K562 (cell line): ENCODE measurements around the gene DBX1. TPM values are rescaled to one million over a fixed set of nuclear protein-coding genes. Genes with fewer than 3 reads are reported as not detected.
A peak's percentile ranks its signal among the peaks of the same experiment; 100 is the strongest.

ENCODE experiments used
- ATAC-seq: fragments of 200-7000 bp; cut with Tn5 transposase; 3 replicates; pipeline ENCODE4 v1.9.1; 2020; ENCODE audit warnings: moderate library complexity
- BruUV-seq: library from RNA; stranded (reverse); fragments of 400-500 nt; replicated peaks from 2 replicates; lab custom pipeline; 2021; lab: Mats Ljungman, UMichigan
- CTCF ChIA-PET: fragments of 300-600 bp; formaldehyde crosslinking; extraction: SDS; loops from one replicate; lab custom pipeline; 2021; ENCODE audit warnings: low intra/inter-chr PET ratio; lab: Yijun Ruan, JAX
- POLR2A ChIA-PET: fragments of 300-600, 350-650 bp; sonication (Branson Sonifier 250); formaldehyde crosslinking; extraction: SDS; loops from one replicate; lab custom pipeline; 2021; ENCODE audit warnings: antibody characterized with exemption, inconsistent platforms; lab: Yijun Ruan, JAX
- DNase-seq, 4 experiments: peaks; one replicate each; pipeline versions ENCODE4 v3.0.0 to v3.0.0-alpha.2; 2011 to 2018; ENCODE audit warnings: low spot score in 3 of 4, mixed read lengths in 3 of 4; ENCODE audit errors: extremely low read depth in 1 of 4
- FAIRE-seq: peaks from 2 replicates; lab custom pipeline; 2011; peaks lifted over from hg19 to GRCh38; lab: Jason Lieb, UNC
- H2AFZ ChIP-seq: 2 replicates; pipeline ENCODE4 v1.6.0; 2011; ENCODE audit warnings: low read depth, low read length, control low read depth, inconsistent platforms
- H3K27ac ChIP-seq: fragments of 200-600 bp; 3 replicates; pipeline ENCODE4 v1.8.0; 2011; ENCODE audit warnings: low read depth, mild to moderate bottlenecking, control low read depth, inconsistent platforms, low read length, moderate library complexity, mixed read lengths; ENCODE audit errors: extremely low read depth
- H3K27me3 ChIP-seq, 2 experiments: fragments of 300-600 bp in 1 of 2; 2 replicates in 1 of 2; 3 replicates in 1 of 2; pipeline versions ENCODE4 v1.6.0 to v1.8.0; 2011; ENCODE audit warnings: inconsistent platforms in 2 of 2, low read length in 2 of 2, mild to moderate bottlenecking in 1 of 2, mixed read lengths in 1 of 2, moderate library complexity in 1 of 2; ENCODE audit not compliant: control insufficient read depth in 2 of 2, insufficient read depth in 2 of 2
- H3K36me3 ChIP-seq: fragments of 300-600 bp; 3 replicates; pipeline ENCODE4 v1.8.0; 2011; ENCODE audit warnings: mild to moderate bottlenecking, low read length, inconsistent platforms; ENCODE audit not compliant: control insufficient read depth, insufficient read depth
- H3K4me1 ChIP-seq, 2 experiments: fragments of 200-600 bp in 1 of 2; replicated peaks in 1 of 2; 2 replicates in 1 of 2; 3 replicates in 1 of 2; pipeline versions ENCODE4 v1.5.1 to v1.8.0; 2011; ENCODE audit warnings: inconsistent platforms in 2 of 2, low read length in 2 of 2, mild to moderate bottlenecking in 1 of 2, mixed read lengths in 1 of 2, moderate library complexity in 1 of 2; ENCODE audit not compliant: control insufficient read depth in 2 of 2, insufficient read depth in 2 of 2
- H3K4me2 ChIP-seq: 2 replicates; pipeline ENCODE4 v1.6.1; 2011; ENCODE audit warnings: low read length, control low read depth, inconsistent platforms, mixed read lengths; ENCODE audit not compliant: insufficient read depth
- H3K4me3 ChIP-seq: fragments of 200-600 bp; sonication (generic), shearing (Covaris generic); 2 replicates; pipeline ENCODE4 v1.5.1; 2016; ENCODE audit warnings: control low read depth, inconsistent platforms
- H3K79me2 ChIP-seq: fragments of 200-600 bp; 3 replicates; pipeline ENCODE4 v1.8.0; 2011; ENCODE audit warnings: low read length, inconsistent platforms; ENCODE audit not compliant: control insufficient read depth, insufficient read depth
- H3K9ac ChIP-seq, 2 experiments: 2 replicates each; pipeline versions ENCODE4 v1.6.0 to v1.6.1; 2011; ENCODE audit warnings: low read depth in 2 of 2, low read length in 2 of 2, control low read depth in 1 of 2, inconsistent platforms in 1 of 2, mild to moderate bottlenecking in 1 of 2, mixed read lengths in 1 of 2; ENCODE audit not compliant: insufficient read depth in 1 of 2
- H3K9me1 ChIP-seq: one replicate; pipeline ENCODE4 v1.6.0; 2011; ENCODE audit warnings: inconsistent platforms, mild to moderate bottlenecking, low read length, moderate library complexity; ENCODE audit not compliant: control insufficient read depth, insufficient read depth
- H3K9me3 ChIP-seq: replicated peaks from 2 replicates; pipeline ENCODE4 v1.5.1; 2011; ENCODE audit warnings: low read depth, low read length, inconsistent platforms; ENCODE audit not compliant: control insufficient read depth, insufficient read depth
- H4K20me1 ChIP-seq: replicated peaks from 2 replicates; pipeline ENCODE4 v1.6.1; 2011; ENCODE audit warnings: low read length, inconsistent platforms, mixed read lengths; ENCODE audit not compliant: control insufficient read depth, insufficient read depth
- C11orf30 ChIP-seq: fragments of 450-650 bp; IDR thresholded peaks from 2 replicates; pipeline ENCODE4 v1.6.1; 2016; ENCODE audit warnings: low read depth, mild to moderate bottlenecking
- CTBP1 ChIP-seq: fragments of 450-650 bp; IDR thresholded peaks from 2 replicates; pipeline ENCODE4 v1.6.1; 2016; ENCODE audit warnings: borderline replicate concordance
- EP300 ChIP-seq: IDR thresholded peaks from 2 replicates; pipeline ENCODE4 v1.6.1; 2012; ENCODE audit warnings: low read length, improper control_type of control experiment
- GABPA ChIP-seq: fragments of 200-800 bp; sonication (Bioruptor generic); conservative IDR thresholded peaks from 2 replicates; pipeline ENCODE4 v1.6.1; 2016; ENCODE audit warnings: low read depth, missing genetic modification characterization, missing compliant biosample characterization
- L3MBTL2 ChIP-seq: fragments of 450-650 bp; IDR thresholded peaks from 2 replicates; pipeline ENCODE4 v1.6.1; 2016; ENCODE audit warnings: mild to moderate bottlenecking, moderate library complexity
- NFE2 ChIP-seq: IDR thresholded peaks from 2 replicates; pipeline ENCODE4 v1.6.1; 2014; ENCODE audit warnings: antibody characterized with exemption, low read depth
- NR2C2 ChIP-seq, 2 experiments: fragments of 200-800 bp in 1 of 2; sonication (Bioruptor generic) in 1 of 2; sonication (generic) in 1 of 2; formaldehyde crosslinking in 1 of 2; IDR thresholded peaks; 2 replicates each; pipeline versions ENCODE4 v1.6.1 to v1.8.0; 2016 to 2022; ENCODE audit warnings: mild to moderate bottlenecking in 1 of 2, missing compliant biosample characterization in 1 of 2, missing genetic modification characterization in 1 of 2, missing genetic modification reagents in 1 of 2
- RBFOX2 ChIP-seq: fragments of 200-400 bp; formaldehyde crosslinking; IDR thresholded peaks from 2 replicates; pipeline ENCODE4 v1.6.1; 2017; ENCODE audit warnings: low read depth, mild to moderate bottlenecking, low read length, moderate library complexity
- ZBTB7A ChIP-seq: IDR thresholded peaks from 2 replicates; pipeline ENCODE4 v1.6.1; 2011; ENCODE audit warnings: low read depth, mild to moderate bottlenecking, low read length, moderate library complexity, borderline replicate concordance; ENCODE audit not compliant: control insufficient read depth
- ZNF76 ChIP-seq: fragments of 250-450 bp; sonication (Bioruptor Pico); IDR thresholded peaks from 2 replicates; pipeline ENCODE4 v1.4.0; 2020; ENCODE audit warnings: mild to moderate bottlenecking, moderate library complexity, borderline replicate concordance
- WGBS: fragments of 100-300 bp; shearing (Covaris generic); methylation state at CpG from one replicate; pipeline ENCODE4 v1.1.6; 2016; ENCODE audit warnings: low coverage, mixed read lengths; ENCODE audit not compliant: insufficient coverage; ENCODE audit errors: missing lambda C conversion rate; 5-methylcytosine and 5-hydroxymethylcytosine counted together
- in situ Hi-C: fragments of 300-500 bp; cut with MboI; formaldehyde crosslinking; loops from 4 replicates; pipeline ENCODE4 v1.15.0; 2018; ENCODE audit warnings: inconsistent platforms, mixed read lengths
- intact Hi-C: fragments of 100-400 bp; cut with micrococcal nuclease; formaldehyde crosslinking; loops from 2 replicates; pipeline ENCODE4 v1.14.2; 2022
- polyA plus RNA-seq, 8 experiments: library from polyadenylated mRNA; depleted of rRNA in 4 of 8; stranded (reverse) in 5 of 8; unstranded in 3 of 8; fragments of >200 nt; fragmentation: Nextera tagmentation in 2 of 8; fragmentation: Illumina TruSeq in 1 of 8; extraction: Ambion mirVana in 2 of 8; extraction: Trizol in 1 of 8; gene quantifications; 2 replicates each; pipeline versions ENCODE4 v1.2.1 to v1.2.3, GENCODE V29; 2011 to 2014; ENCODE audit warnings: inconsistent platforms in 1 of 8, missing spikeins in 1 of 8
- total RNA-seq, 7 experiments: library from RNA; depleted of rRNA in 6 of 7; stranded (reverse); fragments of >200 nt in 6 of 7; fragmentation: Illumina TruSeq in 2 of 7; extraction: Trizol in 2 of 7; gene quantifications; 2 replicates each; pipeline versions ENCODE4 v1.2.1 to v1.2.3, GENCODE V29; 2011 to 2021; ENCODE audit warnings: low replicate concordance in 1 of 7
- TF ChIP-seq, protein P1 (sequence below): fragments of 200-800 bp; sonication (Bioruptor generic); IDR thresholded peaks from 2 replicates; pipeline ENCODE4 v1.6.1; 2017; ENCODE audit warnings: missing genetic modification characterization, missing compliant biosample characterization

Gene DBX1
- total and polyA plus RNA-seq, 9 of the 15 experiments (the other 6 are each of a cell fraction or from before 2014, with no cell fraction given) = not detected

DNA sequence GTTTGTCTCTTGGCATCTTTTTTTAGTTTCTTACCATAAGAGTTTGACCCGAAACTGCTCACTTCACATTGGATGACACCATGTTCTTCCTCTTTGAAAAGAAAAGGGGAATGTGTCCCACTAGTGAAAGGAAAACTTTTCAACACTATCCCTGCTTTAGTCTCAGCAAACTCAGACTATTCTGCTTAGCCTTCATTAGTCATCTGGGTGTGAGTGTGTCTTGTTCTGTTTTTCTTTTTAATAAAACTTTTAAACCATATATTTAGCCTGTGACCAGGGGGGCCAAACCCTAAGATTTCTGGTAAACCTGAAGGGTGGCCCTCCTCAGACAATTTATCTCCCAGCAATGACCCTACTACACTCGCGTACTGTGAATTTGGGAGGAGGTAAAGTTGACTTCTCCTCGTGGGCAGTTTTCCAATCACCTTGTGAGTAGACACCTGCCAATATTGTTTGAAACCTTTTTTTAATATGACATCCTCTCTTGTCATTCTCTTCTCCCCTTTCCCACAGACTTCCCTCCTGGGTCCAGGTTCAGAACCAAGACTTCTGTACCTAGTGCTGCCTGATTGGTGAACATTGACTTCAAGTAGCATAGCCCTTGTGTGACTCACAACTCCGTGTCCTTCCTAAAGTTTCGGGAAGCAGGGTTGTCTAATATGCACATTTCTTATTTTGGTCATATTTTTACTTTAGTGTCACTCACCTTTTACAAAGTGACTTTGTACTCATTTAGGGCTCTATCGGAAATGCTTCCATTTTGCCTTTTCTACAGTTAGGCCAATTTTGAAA is 39.9 kb downstream of the DBX1 start:
- Histone ChIP-seq H3K9ac (no peak overlapping the region), H3K9me3 (no peaks in the 10 kb centered on the region), H3K36me3 (no peaks in the 10 kb centered on the region), H2AFZ (no peak overlapping the region), H3K27me3 (peaks cover 0 to 6% of the 10 kb centered on the region in 2 experiments; a peak in 2 of 5 replicates), H3K4me1 (peaks cover 3 to 13% of the 10 kb centered on the region in 2 experiments; a peak in 4 of 5 replicates), H3K79me2 (no peaks in the 10 kb centered on the region), H3K9me1 (no peaks in the 10 kb centered on the region), H3K4me2 (no peak overlapping the region), H3K4me3 (no peak overlapping the region), H3K27ac (no peak overlapping the region), H4K20me1 (no peaks in the 10 kb centered on the region)
- WGBS = 34% methylated on average over 7 of the region's 7 CpGs
- FAIRE-seq (no peak), DNase-seq (no peak), ATAC-seq (no peak)
- POLR2A ChIA-PET = no interaction called here
- intact Hi-C loops (no loop called here), in situ Hi-C loops (loop anchor here (5.0 to 10.0 kb wide), 2 partner anchors 173 to 494 kb away; no protein-coding TSS in a partner anchor)
- CTCF ChIA-PET = no interaction called here
- TF ChIP-seq ZNF76 = no peak
- BruUV-seq = no TSS peak

DNA sequence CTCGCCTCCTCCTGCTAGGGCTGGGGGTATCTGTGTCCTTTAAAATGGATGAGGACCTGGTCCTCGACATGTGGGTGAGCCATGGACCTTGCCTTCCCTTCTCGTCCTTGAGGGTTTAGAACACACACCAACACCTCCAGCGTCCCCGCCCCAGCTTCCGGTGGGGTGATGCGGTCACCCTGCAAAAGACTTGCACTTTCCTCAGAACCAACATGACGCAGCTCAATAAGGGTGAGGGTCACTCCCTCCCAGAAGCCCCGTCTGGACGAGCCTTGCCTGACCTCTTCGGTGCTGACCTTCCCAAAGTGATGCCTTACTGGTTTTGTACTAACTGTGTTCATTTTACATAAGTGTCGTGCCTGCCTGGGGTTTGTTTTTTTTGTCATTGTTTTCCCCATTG is 41.0 kb downstream of the DBX1 start:
- FAIRE-seq (peak; percentile 40), ATAC-seq (peak; percentile 71), DNase-seq (peak; percentile 14 to 45 (median 28))
- in situ Hi-C loops = no loop called here
- H3K9me1 ChIP-seq = no peaks in the 10 kb centered on the region
- H3K4me2 ChIP-seq = peak overlapping the region; percentile 53
- no peaks in the 10 kb centered on the region for H3K36me3 ChIP-seq
- H3K4me1 ChIP-seq = peaks cover 3 to 13% of the 10 kb centered on the region in 2 experiments; a peak in 4 of 5 replicates
- H3K79me2 ChIP-seq = no peaks in the 10 kb centered on the region
- no peak overlapping the region for H3K9ac ChIP-seq
- no peak overlapping the region for H3K4me3 ChIP-seq
- no peaks in the 10 kb centered on the region for H3K9me3 ChIP-seq
- H2AFZ ChIP-seq = peak overlapping the region; percentile 81
- ChIA-PET POLR2A (no interaction called here), CTCF (no interaction called here)
- 19% methylated on average over 12 of the region's 12 CpGs for WGBS
- H3K27me3 ChIP-seq = peaks cover 0 to 6% of the 10 kb centered on the region in 2 experiments; a peak in 2 of 5 replicates
- H3K27ac ChIP-seq = no peak overlapping the region
- H4K20me1 ChIP-seq = no peaks in the 10 kb centered on the region
- intact Hi-C loops = no loop called here
- no TSS peak for BruUV-seq
- TF ChIP-seq RBFOX2 = no peak
- TF ChIP-seq C11orf30 = peak; percentile 25; the same call in 1 of the 2 replicates
- TF ChIP-seq L3MBTL2 = peak; percentile 39; the same call in 1 of the 2 replicates
- TF ChIP-seq, protein P1, sequence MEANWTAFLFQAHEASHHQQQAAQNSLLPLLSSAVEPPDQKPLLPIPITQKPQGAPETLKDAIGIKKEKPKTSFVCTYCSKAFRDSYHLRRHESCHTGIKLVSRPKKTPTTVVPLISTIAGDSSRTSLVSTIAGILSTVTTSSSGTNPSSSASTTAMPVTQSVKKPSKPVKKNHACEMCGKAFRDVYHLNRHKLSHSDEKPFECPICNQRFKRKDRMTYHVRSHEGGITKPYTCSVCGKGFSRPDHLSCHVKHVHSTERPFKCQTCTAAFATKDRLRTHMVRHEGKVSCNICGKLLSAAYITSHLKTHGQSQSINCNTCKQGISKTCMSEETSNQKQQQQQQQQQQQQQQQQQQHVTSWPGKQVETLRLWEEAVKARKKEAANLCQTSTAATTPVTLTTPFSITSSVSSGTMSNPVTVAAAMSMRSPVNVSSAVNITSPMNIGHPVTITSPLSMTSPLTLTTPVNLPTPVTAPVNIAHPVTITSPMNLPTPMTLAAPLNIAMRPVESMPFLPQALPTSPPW (CRISPR knock-in tag) = no peak
- TF ChIP-seq GABPA (tag) = peak; percentile 59
- TF ChIP-seq ZBTB7A = peak; percentile 57; the same call in 1 of the 2 replicates
- TF ChIP-seq CTBP1 = peak; percentile 18; the same call in 1 of the 2 replicates
- TF ChIP-seq EP300 = 0 out of 2 replicates have a peak, but pooled peaks have one; percentile 13
- no peak for TF ChIP-seq NR2C2 (CRISPR knock-in tag; IDR thresholded peaks at IDR 0.05)
- TF ChIP-seq NR2C2 (tag; IDR thresholded peaks at IDR 0.05) = peak; percentile 39; the same call in 1 of the 2 replicates
- TF ChIP-seq NFE2 = peak; percentile 63; the same call in 1 of the 2 replicates
